ENCODE data around the gene INIP. TPM values are rescaled to one million over a fixed set of nuclear protein-coding genes. Genes with fewer than 3 reads are reported as not detected.

The INIP gene
- total and polyA plus RNA-seq, 2 of the 13 experiments (the other 11 are each of a cell fraction or from before 2014, with no cell fraction given) = 13.6 to 28.6 TPM

- TF ChIP-seq ZKSCAN5 (CRISPR knock-in tag; IDR thresholded peaks at IDR 0.05) (no peak), ZNF263 (CRISPR knock-in tag; IDR thresholded peaks at IDR 0.05) (no peak), HOXA5 (CRISPR knock-in tag; IDR thresholded peaks at IDR 0.05) (no peak), MNT (IDR thresholded peaks at IDR 0.05) (no peak), ETV6 (CRISPR knock-in tag; conservative IDR thresholded peaks at IDR 0.05) (no peak), DNMT1 (CRISPR knock-in tag; IDR thresholded peaks at IDR 0.05) (no peak), ATF3 (CRISPR knock-in tag; IDR thresholded peaks at IDR 0.05) (no peak)
- no peaks in the 10 kb centered on the region for H4K20me1 ChIP-seq (ENCODE audit: insufficient read depth, low read length)
- peaks cover 25% of the 10 kb centered on the region for H3K79me2 ChIP-seq (ENCODE audit: insufficient read depth, low read length)
- WGBS (ENCODE audit: low lambda C conversion rate) = 93% methylated on average over 12 of the region's 12 CpGs
- no peaks in the 10 kb centered on the region for H3K36me3 ChIP-seq (replicated peaks in 1 of 2; ENCODE audit: control insufficient read depth in 1 of 2, insufficient read depth in 2 of 2, low read length in 2 of 2)
- no peaks in the 10 kb centered on the region for H3K27me3 ChIP-seq (ENCODE audit: control insufficient read depth in 1 of 2, insufficient read depth in 2 of 2, low read length in 2 of 2)
- intact Hi-C loops (cut with micrococcal nuclease; ENCODE audit: unreplicated experiment) (no loop called here), in situ Hi-C loops (cut with HindIII; ENCODE audit: extremely low pct_ligation_motif_present, low pct_unique_long_range_greater_than_20kb) (no loop called here)
- CTCF ChIA-PET (ENCODE audit: low intra/inter-chr PET ratio, low total read pairs) = no interaction called here
- H3K27ac ChIP-seq (ENCODE audit: extremely low read length, insufficient read depth, low read length) = no peak overlapping the region
- H3K9ac ChIP-seq (ENCODE audit: insufficient read depth, low read depth, low read length) = no peak overlapping the region
- no peak overlapping the region for H3K4me2 ChIP-seq (ENCODE audit: low read depth, low read length)
- DNase-seq (ENCODE audit: low spot score) (no peak), FAIRE-seq (no peak), ATAC-seq (no peak)
- H3K4me3 ChIP-seq (replicated peaks in 1 of 3; ENCODE audit: insufficient read depth in 1 of 3, low read depth in 2 of 3, low read length in 3 of 3) = no peak overlapping the region
- BruUV-seq (replicated peaks) = no TSS peak
- no peak overlapping the region for H2AFZ ChIP-seq (ENCODE audit: low read length)
- H3K4me1 ChIP-seq (ENCODE audit: insufficient read depth, low read length) = peaks cover 38% of the 10 kb centered on the region
- no peaks in the 10 kb centered on the region for H3K9me3 ChIP-seq (ENCODE audit: low read length)
- POLR2A ChIA-PET = interaction anchor here (3.4 to 3.5 kb wide), 2 partner anchors 11 to 29 kb away, joined by 14 to 35 read pairs; partner anchors contain the start of gene SNX30
These were observed 44.2 kb upstream of the INIP start for GRCh38 chr9:112761912-112762655.
